ENCODE data around the gene MYO1D. TPM values are rescaled to one million over a fixed set of nuclear protein-coding genes. Genes with fewer than 3 reads are reported as not detected.
"Not testable (repeated sequence)": the region's sequence is repeated elsewhere in the genome, so short reads cannot be mapped to it uniquely, and the experiment has no call there.

Gene MYO1D
- total RNA-seq, 2 experiments from 2014 or later, result 0.09 to 0.89 TPM

- ChIA-PET CTCF (ENCODE audit: unreplicated experiment) (no interaction called here), POLR2A (interaction anchor here (0.9 kb wide), 1 partner anchor 13 kb away, joined by 3 read pairs; no protein-coding TSS in a partner anchor)
- no peaks in the 10 kb centered on the region for H3K36me3 ChIP-seq (ENCODE audit: insufficient read depth, low read length)
- no TSS peak for BruUV-seq (replicated peaks)
- no peak overlapping the region for H3K4me2 ChIP-seq (ENCODE audit: low read length)
- H3K4me1 ChIP-seq (ENCODE audit: insufficient read depth, low read length, poor library complexity, severe bottlenecking), result no peaks in the 10 kb centered on the region
- H3K9me2 ChIP-seq (ENCODE audit: insufficient read depth, low read length), result no peaks in the 10 kb centered on the region
- H3K27ac ChIP-seq (ENCODE audit: low read depth, low read length, poor library complexity, severe bottlenecking), result no peak overlapping the region
- intact Hi-C loops (cut with micrococcal nuclease; ENCODE audit: unreplicated experiment), result no loop called here
- TF ChIP-seq EZH2phosphoT487 (IDR thresholded peaks at IDR 0.05; ENCODE audit: borderline replicate concordance, low read depth, low read length) (no peak), CTCF (conservative IDR thresholded peaks at IDR 0.05; ENCODE audit: low read length) (no peak)
- H2AFZ ChIP-seq (ENCODE audit: low read length), result no peak overlapping the region
- H4K20me1 ChIP-seq (ENCODE audit: insufficient read depth, low read length), result no peaks in the 10 kb centered on the region
- H3K4me3 ChIP-seq (ENCODE audit: low read depth, low read length, poor library complexity, severe bottlenecking), result no peak overlapping the region
- no peaks in the 10 kb centered on the region for H3K79me2 ChIP-seq (ENCODE audit: insufficient read depth, low read depth, low read length)
- DNase-seq (ENCODE audit: low spot score), result no peak
- 0 out of 2 replicates have a peak, but pooled peaks cover 6% of the 10 kb centered on the region for H3K9me3 ChIP-seq (ENCODE audit: low read length)
Observed at GRCh38 chr17:32722733-32723132, 154.2 kb downstream of the MYO1D start.

GRCh38 chr17:32720671-32721070 is 156.3 kb downstream of the MYO1D start:
- H3K9me2 ChIP-seq (ENCODE audit: insufficient read depth, low read length), result no peaks in the 10 kb centered on the region
- TF ChIP-seq CTCF (conservative IDR thresholded peaks at IDR 0.05; ENCODE audit: low read length), result no peak
- TF ChIP-seq EZH2phosphoT487 (IDR thresholded peaks at IDR 0.05; ENCODE audit: borderline replicate concordance, low read depth, low read length), result no peak
- intact Hi-C loops (cut with micrococcal nuclease; ENCODE audit: unreplicated experiment), result no loop called here
- DNase-seq (ENCODE audit: low spot score), result no peak
- no TSS peak for BruUV-seq (replicated peaks)
- no peak overlapping the region for H3K4me2 ChIP-seq (ENCODE audit: low read length)
- ChIA-PET CTCF (ENCODE audit: unreplicated experiment) (no interaction called here), POLR2A (no interaction called here)
- no peaks in the 10 kb centered on the region for H3K79me2 ChIP-seq (ENCODE audit: insufficient read depth, low read depth, low read length)
- no peaks in the 10 kb centered on the region for H4K20me1 ChIP-seq (ENCODE audit: insufficient read depth, low read length)
- no peak overlapping the region for H3K4me3 ChIP-seq (ENCODE audit: low read depth, low read length, poor library complexity, severe bottlenecking)
- no peak overlapping the region for H2AFZ ChIP-seq (ENCODE audit: low read length)
- 0 out of 2 replicates have a peak, but pooled peaks cover 5% of the 10 kb centered on the region for H3K9me3 ChIP-seq (ENCODE audit: low read length)
- no peak overlapping the region for H3K27ac ChIP-seq (ENCODE audit: low read depth, low read length, poor library complexity, severe bottlenecking)
- no peaks in the 10 kb centered on the region for H3K36me3 ChIP-seq (ENCODE audit: insufficient read depth, low read length)
- no peaks in the 10 kb centered on the region for H3K4me1 ChIP-seq (ENCODE audit: insufficient read depth, low read length, poor library complexity, severe bottlenecking)

GRCh38 chr17:32719689-32720088 is 157.2 kb downstream of the MYO1D start:
- Histone ChIP-seq H3K36me3 (ENCODE audit: insufficient read depth, low read length) (no peaks in the 10 kb centered on the region), H4K20me1 (ENCODE audit: insufficient read depth, low read length) (no peaks in the 10 kb centered on the region), H3K4me3 (ENCODE audit: low read depth, low read length, poor library complexity, severe bottlenecking) (no peak overlapping the region), H3K4me2 (ENCODE audit: low read length) (no peak overlapping the region), H3K79me2 (ENCODE audit: insufficient read depth, low read depth, low read length) (no peaks in the 10 kb centered on the region), H3K4me1 (ENCODE audit: insufficient read depth, low read length, poor library complexity, severe bottlenecking) (no peaks in the 10 kb centered on the region), H3K27ac (ENCODE audit: low read depth, low read length, poor library complexity, severe bottlenecking) (no peak overlapping the region), H3K9me3 (ENCODE audit: low read length) (no peaks in the 10 kb centered on the region), H3K9me2 (ENCODE audit: insufficient read depth, low read length) (no peaks in the 10 kb centered on the region), H2AFZ (ENCODE audit: low read length) (no peak overlapping the region)
- TF ChIP-seq EZH2phosphoT487 (IDR thresholded peaks at IDR 0.05; ENCODE audit: borderline replicate concordance, low read depth, low read length), result no peak
- no peak for TF ChIP-seq CTCF (conservative IDR thresholded peaks at IDR 0.05; ENCODE audit: low read length)
- BruUV-seq (replicated peaks), result no TSS peak
- ChIA-PET CTCF (ENCODE audit: unreplicated experiment) (no interaction called here), POLR2A (no interaction called here)
- intact Hi-C loops (cut with micrococcal nuclease; ENCODE audit: unreplicated experiment), result no loop called here
- no peak for DNase-seq (ENCODE audit: low spot score)

- DNase-seq (ENCODE audit: low spot score); H3K4me3 ChIP-seq (ENCODE audit: low read depth, low read length, poor library complexity, severe bottlenecking); H3K4me1 ChIP-seq (ENCODE audit: insufficient read depth, low read length, poor library complexity, severe bottlenecking); BruUV-seq (replicated peaks); H3K9me3 ChIP-seq (ENCODE audit: low read length); H2AFZ ChIP-seq (ENCODE audit: low read length); H3K27ac ChIP-seq (ENCODE audit: low read depth, low read length, poor library complexity, severe bottlenecking); H3K36me3 ChIP-seq (ENCODE audit: insufficient read depth, low read length); H4K20me1 ChIP-seq (ENCODE audit: insufficient read depth, low read length); POLR2A ChIA-PET; intact Hi-C loops (cut with micrococcal nuclease; ENCODE audit: unreplicated experiment); H3K79me2 ChIP-seq (ENCODE audit: insufficient read depth, low read depth, low read length); H3K4me2 ChIP-seq (ENCODE audit: low read length); H3K9me2 ChIP-seq (ENCODE audit: insufficient read depth, low read length); CTCF ChIA-PET (ENCODE audit: unreplicated experiment): not testable (repeated sequence)
Observed at GRCh38 chr17:32714922-32715321, 162.0 kb downstream of the MYO1D start.

GRCh38 chr17:32714206-32714605 is 162.7 kb downstream of the MYO1D start:
- CTCF ChIA-PET (ENCODE audit: unreplicated experiment); H3K9me3 ChIP-seq (ENCODE audit: low read length); H3K4me1 ChIP-seq (ENCODE audit: insufficient read depth, low read length, poor library complexity, severe bottlenecking); H3K9me2 ChIP-seq (ENCODE audit: insufficient read depth, low read length); H3K4me2 ChIP-seq (ENCODE audit: low read length); POLR2A ChIA-PET; BruUV-seq (replicated peaks); H2AFZ ChIP-seq (ENCODE audit: low read length); H3K36me3 ChIP-seq (ENCODE audit: insufficient read depth, low read length); H3K79me2 ChIP-seq (ENCODE audit: insufficient read depth, low read depth, low read length); H4K20me1 ChIP-seq (ENCODE audit: insufficient read depth, low read length); H3K27ac ChIP-seq (ENCODE audit: low read depth, low read length, poor library complexity, severe bottlenecking); intact Hi-C loops (cut with micrococcal nuclease; ENCODE audit: unreplicated experiment); DNase-seq (ENCODE audit: low spot score); H3K4me3 ChIP-seq (ENCODE audit: low read depth, low read length, poor library complexity, severe bottlenecking): not testable (repeated sequence)
